ENCODE results near the gene PPP1R3G.

PPP1R3G gene

DNA sequence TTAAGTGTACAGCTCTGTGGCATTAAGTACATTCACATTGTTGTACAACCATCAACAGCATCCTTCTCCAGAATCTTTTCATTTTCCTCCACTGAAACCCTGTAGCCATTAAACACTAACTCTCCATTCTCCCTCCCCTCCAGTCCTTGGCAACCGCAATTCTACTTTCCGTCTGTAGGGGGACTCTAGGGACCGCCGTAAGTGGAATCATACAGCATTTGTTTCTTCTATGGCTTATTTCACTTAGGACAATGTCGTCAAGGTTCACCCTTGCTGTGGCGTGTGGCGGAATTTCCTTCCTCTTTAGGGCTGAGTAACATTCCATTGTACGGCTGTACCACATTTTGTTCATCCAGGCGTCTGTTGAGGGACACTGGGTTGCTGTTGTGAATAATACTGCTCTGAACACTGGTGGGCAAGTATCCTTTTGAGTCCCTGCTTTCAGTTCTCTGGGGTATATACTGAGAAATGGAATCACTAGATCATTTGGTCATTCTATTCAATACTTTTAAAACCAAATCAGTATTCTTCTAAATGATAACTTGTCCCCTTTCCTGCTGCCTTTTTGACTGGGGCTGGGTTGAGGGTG, 50.7 kb downstream of the PPP1R3G start:
- H3K4me3 ChIP-seq (ENCODE audit: low read depth in 1 of 2, low read length in 2 of 2): no peak overlapping the region
- H3K27ac ChIP-seq (ENCODE audit: low read depth, low read length): no peak overlapping the region
- no peaks in the 10 kb centered on the region for H3K27me3 ChIP-seq (ENCODE audit: control insufficient read depth in 1 of 2, insufficient read depth in 2 of 2, low read length in 2 of 2)
- no peak overlapping the region for H3K9ac ChIP-seq (ENCODE audit: low read length)
- no peaks in the 10 kb centered on the region for H3K9me3 ChIP-seq (ENCODE audit: low read length)
- peaks cover 3% of the 10 kb centered on the region for H3K4me1 ChIP-seq (ENCODE audit: insufficient read depth, low read length)
- H3K36me3 ChIP-seq (ENCODE audit: insufficient read depth, low read length): no peaks in the 10 kb centered on the region

DNA sequence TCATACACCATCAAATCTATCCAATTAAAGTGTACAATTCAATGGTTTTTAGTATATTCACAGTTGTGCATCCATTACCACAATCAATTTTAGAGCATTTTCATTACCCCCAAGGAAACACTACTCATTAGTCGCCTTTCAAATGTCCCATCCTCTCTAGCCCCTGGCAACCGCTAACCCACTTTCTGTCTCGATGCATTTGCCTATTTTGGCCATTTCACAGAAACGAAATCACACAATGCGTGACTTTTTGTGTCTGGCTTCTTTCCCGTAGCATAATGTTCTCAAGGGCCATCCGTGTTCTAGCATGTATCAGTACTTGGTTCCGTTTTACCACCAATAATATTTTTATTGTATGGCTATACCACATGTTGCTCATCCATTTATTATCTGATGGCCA, 51.7 kb downstream of the PPP1R3G start:
- Histone ChIP-seq H3K4me1 (ENCODE audit: insufficient read depth, low read length) (peaks cover 3% of the 10 kb centered on the region), H3K27me3 (ENCODE audit: control insufficient read depth in 1 of 2, insufficient read depth in 2 of 2, low read length in 2 of 2) (no peaks in the 10 kb centered on the region), H3K9ac (ENCODE audit: low read length) (no peak overlapping the region), H3K36me3 (ENCODE audit: insufficient read depth, low read length) (no peaks in the 10 kb centered on the region), H3K4me3 (ENCODE audit: low read depth in 1 of 2, low read length in 2 of 2) (no peak overlapping the region), H3K9me3 (ENCODE audit: low read length) (no peaks in the 10 kb centered on the region), H3K27ac (ENCODE audit: low read depth, low read length) (no peak overlapping the region)
